ENCODE data around the gene GBX2.
A peak's percentile ranks its signal among the peaks of the same experiment; 100 is the strongest.

Gene GBX2

GRCh38 chr2:236168110-236169080 lies at the start of gene GBX2:
Gene GBX2 (minus strand): TSS chr2:236168386. CDS start chr2:236167971, 415 bp downstream.
- peak; percentile 62 for DNase-seq (ENCODE audit: low read depth)
- TF ChIP-seq, protein P1, sequence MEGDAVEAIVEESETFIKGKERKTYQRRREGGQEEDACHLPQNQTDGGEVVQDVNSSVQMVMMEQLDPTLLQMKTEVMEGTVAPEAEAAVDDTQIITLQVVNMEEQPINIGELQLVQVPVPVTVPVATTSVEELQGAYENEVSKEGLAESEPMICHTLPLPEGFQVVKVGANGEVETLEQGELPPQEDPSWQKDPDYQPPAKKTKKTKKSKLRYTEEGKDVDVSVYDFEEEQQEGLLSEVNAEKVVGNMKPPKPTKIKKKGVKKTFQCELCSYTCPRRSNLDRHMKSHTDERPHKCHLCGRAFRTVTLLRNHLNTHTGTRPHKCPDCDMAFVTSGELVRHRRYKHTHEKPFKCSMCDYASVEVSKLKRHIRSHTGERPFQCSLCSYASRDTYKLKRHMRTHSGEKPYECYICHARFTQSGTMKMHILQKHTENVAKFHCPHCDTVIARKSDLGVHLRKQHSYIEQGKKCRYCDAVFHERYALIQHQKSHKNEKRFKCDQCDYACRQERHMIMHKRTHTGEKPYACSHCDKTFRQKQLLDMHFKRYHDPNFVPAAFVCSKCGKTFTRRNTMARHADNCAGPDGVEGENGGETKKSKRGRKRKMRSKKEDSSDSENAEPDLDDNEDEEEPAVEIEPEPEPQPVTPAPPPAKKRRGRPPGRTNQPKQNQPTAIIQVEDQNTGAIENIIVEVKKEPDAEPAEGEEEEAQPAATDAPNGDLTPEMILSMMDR (conservative IDR thresholded peaks at IDR 0.05; ENCODE audit: low read depth, low read length): no peak
- H3K4me3 ChIP-seq (ENCODE audit: low read depth, low read length): peak within 1 kb of the TSS; percentile 49

DNA sequence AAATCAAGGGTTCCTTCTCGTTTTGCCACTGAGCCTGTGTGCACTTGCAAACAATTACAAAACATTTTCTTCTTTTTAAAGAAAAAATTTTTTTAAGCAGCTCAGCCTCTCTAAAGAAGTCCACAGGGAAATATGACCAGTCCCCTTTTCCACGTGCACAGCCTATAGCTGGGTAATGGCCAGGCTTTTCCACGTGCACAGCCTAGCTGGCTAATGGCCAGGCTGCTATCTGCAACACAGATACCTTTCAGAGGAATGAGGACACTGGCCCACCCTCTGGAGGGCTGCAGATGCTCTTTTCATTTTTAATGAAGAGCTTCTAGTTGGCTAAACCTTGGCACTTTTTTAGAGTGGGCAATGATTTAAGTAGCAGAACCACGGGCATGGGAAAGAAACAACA lies 49.7 kb upstream of the GBX2 start:
- DNase-seq (ENCODE audit: low read depth): no peak
- no peak overlapping the region for H3K4me3 ChIP-seq (ENCODE audit: low read depth, low read length)
- TF ChIP-seq, protein P1 (conservative IDR thresholded peaks at IDR 0.05; ENCODE audit: low read depth, low read length): no peak

DNA sequence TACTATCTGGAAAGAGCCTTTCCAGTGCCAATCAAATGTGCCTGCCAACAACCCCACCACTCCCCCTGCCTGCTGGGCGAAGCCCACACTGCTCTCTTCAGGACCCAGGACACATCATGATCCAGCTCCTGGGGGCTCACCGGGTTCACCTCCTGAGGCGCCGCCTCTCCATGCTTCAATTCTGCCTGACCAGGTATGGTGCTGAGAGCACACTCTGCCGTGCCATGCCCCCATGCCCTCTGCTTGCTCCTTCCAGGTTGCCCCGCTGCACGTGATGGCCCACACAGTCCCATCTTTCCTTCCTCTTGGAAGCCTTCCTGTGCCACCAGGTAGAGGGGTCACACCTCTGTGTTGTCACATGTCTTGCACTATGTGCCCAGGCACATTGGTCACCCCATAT lies 48.5 kb upstream of the GBX2 start:
- DNase-seq (ENCODE audit: low read depth): no peak
- TF ChIP-seq, protein P1 (conservative IDR thresholded peaks at IDR 0.05; ENCODE audit: low read depth, low read length): no peak

DNA sequence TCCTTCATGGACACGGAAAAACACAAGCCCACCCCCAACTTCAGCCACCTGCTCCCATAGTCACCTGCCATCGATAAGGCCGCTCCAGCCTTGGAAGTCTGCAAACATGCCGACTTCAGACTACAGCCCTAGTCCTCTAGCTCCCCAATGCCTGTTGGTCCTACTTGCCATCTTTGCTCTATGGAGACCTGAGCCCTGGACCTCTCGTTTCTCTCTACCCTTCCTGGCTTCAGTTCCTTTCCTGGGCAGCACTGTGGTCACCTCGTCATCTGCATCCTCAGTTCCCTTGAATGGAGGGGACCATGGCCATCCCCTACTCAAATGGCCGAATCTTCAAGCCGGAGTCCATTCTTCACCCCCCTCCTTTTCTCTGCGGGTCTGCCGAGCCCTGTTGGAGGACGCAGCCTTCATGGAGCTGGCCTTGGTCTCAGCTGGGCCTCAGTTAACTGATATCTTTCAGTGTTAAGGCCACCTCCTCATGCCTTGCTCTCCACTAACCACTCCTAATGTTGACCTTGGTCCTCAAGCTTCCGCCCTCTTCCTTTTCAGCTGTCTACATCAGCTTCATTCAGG lies 47.7 kb upstream of the GBX2 start:
- no peak for DNase-seq (ENCODE audit: low read depth)
- H3K4me3 ChIP-seq (ENCODE audit: low read depth, low read length): no peak overlapping the region
- TF ChIP-seq, protein P1 (conservative IDR thresholded peaks at IDR 0.05; ENCODE audit: low read depth, low read length): no peak

More for the DNA sequence above, 48.5 kb upstream of the GBX2 start:
- no peak overlapping the region for H3K4me3 ChIP-seq (ENCODE audit: low read depth, low read length)

DNA sequence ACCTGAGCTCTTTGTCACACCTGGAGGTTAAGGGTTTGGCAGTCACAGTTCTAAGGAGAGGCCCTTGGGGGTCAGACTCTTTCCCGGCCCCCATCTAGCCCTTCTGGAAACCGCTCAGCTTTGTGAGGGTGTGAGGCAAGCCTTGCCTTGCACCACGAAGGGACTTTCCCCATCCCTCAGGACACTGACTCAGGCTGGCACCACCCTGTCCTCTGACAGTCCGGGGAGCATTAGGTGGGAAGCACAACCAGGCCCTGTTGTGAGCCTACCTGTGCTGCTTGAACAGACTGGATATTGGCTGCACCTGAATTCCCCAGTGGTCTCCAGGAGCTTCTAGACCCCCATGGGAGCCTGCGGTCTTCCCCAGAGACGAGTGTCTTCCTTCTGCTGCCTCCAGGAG lies 47.0 kb upstream of the GBX2 start:
- TF ChIP-seq, protein P1 (conservative IDR thresholded peaks at IDR 0.05; ENCODE audit: low read depth, low read length): no peak
- no peak for DNase-seq (ENCODE audit: low read depth)
- H3K4me3 ChIP-seq (ENCODE audit: low read depth, low read length): no peak overlapping the region

- no peak overlapping the region for H3K4me3 ChIP-seq (ENCODE audit: low read depth, low read length)
- TF ChIP-seq, protein P1 (conservative IDR thresholded peaks at IDR 0.05; ENCODE audit: low read depth, low read length): no peak
- no peak for DNase-seq (ENCODE audit: low read depth)
Measured at GRCh38 chr2:236214376-236214995, 46.3 kb upstream of the GBX2 start.
